ENCODE results near the gene ALOX15.

ALOX15 gene

GRCh38 chr17:4664230-4664629, 22.8 kb upstream of the ALOX15 start:
- no peak for TF ChIP-seq CTCF (IDR thresholded peaks at IDR 0.05)

GRCh38 chr17:4663711-4664110, 22.2 kb upstream of the ALOX15 start:
- no peak for TF ChIP-seq CTCF (IDR thresholded peaks at IDR 0.05)

- no peak for TF ChIP-seq CTCF (IDR thresholded peaks at IDR 0.05)
Measured at GRCh38 chr17:4658478-4659305, 17.2 kb upstream of the ALOX15 start.

- TF ChIP-seq CTCF (IDR thresholded peaks at IDR 0.05): no peak
Measured at GRCh38 chr17:4657678-4658077, 16.2 kb upstream of the ALOX15 start.

- no peak for TF ChIP-seq CTCF (IDR thresholded peaks at IDR 0.05)
Measured at GRCh38 chr17:4652997-4653396, 11.5 kb upstream of the ALOX15 start.

- no peak for TF ChIP-seq CTCF (IDR thresholded peaks at IDR 0.05)
Measured at GRCh38 chr17:4648741-4649140, 7.3 kb upstream of the ALOX15 start.

- no peak for TF ChIP-seq CTCF (IDR thresholded peaks at IDR 0.05)
Measured at GRCh38 chr17:4645642-4646041, 4.2 kb upstream of the ALOX15 start.

GRCh38 chr17:4643676-4644075, 2.2 kb upstream of the ALOX15 start:
- no peak for TF ChIP-seq CTCF (IDR thresholded peaks at IDR 0.05)
